Breast epithelium (tissue), 4 donors: ENCODE data around the gene SPANXN1. TPM values are rescaled to one million over a fixed set of nuclear protein-coding genes. Genes with fewer than 3 reads are reported as not detected.
"Not testable (repeated sequence)": the region's sequence is repeated elsewhere in the genome, so short reads cannot be mapped to it uniquely, and the experiment has no call there.

Source experiments
- DNase-seq, 2 donors: peaks; one replicate each; pipeline ENCODE4 v3.0.0-alpha.2; 2019; ENCODE audit warnings: low spot score in 2 of 2
- H3K27ac ChIP-seq, 2 donors: fragments of 200-600 bp; sonication (generic) in 1 of 2; one replicate each; pipeline ENCODE4 v1.5.1; 2016 to 2019; ENCODE audit warnings: mild to moderate bottlenecking in 1 of 2
- H3K27me3 ChIP-seq, 2 donors: fragments of 200-600 bp; sonication (generic) in 1 of 2; one replicate each; pipeline versions ENCODE4 v1.5.1 to v1.6.0; 2017 to 2019; ENCODE audit warnings: control low read depth in 1 of 2, mild to moderate bottlenecking in 1 of 2
- H3K36me3 ChIP-seq: fragments of 200-600 bp; one replicate; pipeline ENCODE4 v1.5.1; 2019
- H3K4me1 ChIP-seq, 2 donors: fragments of 200-600 bp; sonication (generic); one replicate each; pipeline ENCODE4 v1.5.1; 2016 to 2019; ENCODE audit warnings: control low read depth in 1 of 2
- H3K4me3 ChIP-seq, 3 donors: fragments of 200-600 bp; sonication (generic); 1 replicate in 2 of 3; 2 replicates in 1 of 3; pipeline ENCODE4 v1.5.1; 2016 to 2019; ENCODE audit warnings: mild to moderate bottlenecking in 3 of 3, moderate library complexity in 2 of 3
- H3K9me3 ChIP-seq, 2 donors: fragments of 200-600 bp; sonication (generic) in 1 of 2; one replicate each; pipeline ENCODE4 v1.5.1; 2016 to 2019; ENCODE audit warnings: control low read depth in 1 of 2
- CTCF ChIP-seq, 3 donors: fragments of 450-650 bp; IDR thresholded peaks; one replicate each; pipeline ENCODE4 v1.5.1; 2016 to 2017; ENCODE audit warnings: antibody characterized with exemption in 3 of 3, mild to moderate bottlenecking in 3 of 3, moderate library complexity in 3 of 3
- POLR2A ChIP-seq: fragments of 450-650 bp; IDR thresholded peaks from one replicate; pipeline ENCODE4 v1.6.1; 2016; ENCODE audit warnings: antibody characterized with exemption, mild to moderate bottlenecking, moderate library complexity
- POLR2AphosphoS5 ChIP-seq, 3 donors: sonication (generic); formaldehyde crosslinking; IDR thresholded peaks; one replicate each; pipeline ENCODE4 v1.6.1; 2017; ENCODE audit warnings: antibody characterized with exemption in 3 of 3
- intact Hi-C: fragments of 100-400 bp; cut with DNase I; formaldehyde crosslinking; loops from one replicate; pipeline ENCODE4 v1.15.1; 2023; ENCODE audit warnings: low total_unique reads
- total RNA-seq, 3 donors: library from RNA; depleted of rRNA; stranded (reverse); fragments of >200 nt; gene quantifications; one replicate each; pipeline ENCODE4 v1.1.0, GENCODE V29; 2016

The SPANXN1 gene
- not detected for total RNA-seq

GRCh38 chrX:145247203-145247602 lies at the start of gene SPANXN1:
SPANXN1 (plus strand) TSS chrX:145247503; CDS start chrX:145247587, 84 bp downstream.
- H3K27ac ChIP-seq, intact Hi-C loops, H3K4me3 ChIP-seq, H3K36me3 ChIP-seq, DNase-seq, H3K27me3 ChIP-seq, H3K9me3 ChIP-seq, H3K4me1 ChIP-seq: not testable (repeated sequence)

- intact Hi-C loops, result no loop called here
- TF ChIP-seq POLR2AphosphoS5 (IDR thresholded peaks at IDR 0.05) (no peak), POLR2A (no peak), CTCF (IDR thresholded peaks at IDR 0.05) (no peak)
- Histone ChIP-seq H3K36me3 (no peaks in the 10 kb centered on the region), H3K27me3 (peaks cover 0 to 13% of the 10 kb centered on the region in 2 donors), H3K27ac (no peak overlapping the region), H3K4me1 (no peaks in the 10 kb centered on the region), H3K4me3 (no peak overlapping the region), H3K9me3 (no peaks in the 10 kb centered on the region)
- DNase-seq, result no peak
Observed at GRCh38 chrX:145199078-145199477, 48.2 kb upstream of the SPANXN1 start.

GRCh38 chrX:145213504-145213903 lies 33.8 kb upstream of the SPANXN1 start:
- H3K27ac ChIP-seq, result no peak overlapping the region
- no peak for DNase-seq
- H3K4me1 ChIP-seq, result no peaks in the 10 kb centered on the region
- intact Hi-C loops, result no loop called here
- no peaks in the 10 kb centered on the region for H3K27me3 ChIP-seq
- TF ChIP-seq CTCF (IDR thresholded peaks at IDR 0.05), result no peak
- no peak for TF ChIP-seq POLR2A
- no peak for TF ChIP-seq POLR2AphosphoS5 (IDR thresholded peaks at IDR 0.05)
- no peak overlapping the region for H3K4me3 ChIP-seq
- H3K36me3 ChIP-seq, result no peaks in the 10 kb centered on the region
- peaks cover 0 to 10% of the 10 kb centered on the region in 2 donors for H3K9me3 ChIP-seq

GRCh38 chrX:145292218-145292617 lies 44.9 kb downstream of the SPANXN1 start:
- intact Hi-C loops, result no loop called here
- no peak for DNase-seq
- no peak for TF ChIP-seq CTCF (IDR thresholded peaks at IDR 0.05)
- TF ChIP-seq POLR2AphosphoS5 (IDR thresholded peaks at IDR 0.05), result no peak
- H3K4me1 ChIP-seq, result no peaks in the 10 kb centered on the region
- no peaks in the 10 kb centered on the region for H3K9me3 ChIP-seq
- H3K4me3 ChIP-seq, result no peak overlapping the region
- no peak overlapping the region for H3K27ac ChIP-seq
- peaks cover 0 to 8% of the 10 kb centered on the region in 2 donors for H3K27me3 ChIP-seq
- H3K36me3 ChIP-seq, result no peaks in the 10 kb centered on the region
